Omental fat pad (tissue), 4 donors: ENCODE data around the gene PAK1IP1. TPM values are rescaled to one million over a fixed set of nuclear protein-coding genes. Genes with fewer than 3 reads are reported as not detected.
"Not testable (repeated sequence)": the region's sequence is repeated elsewhere in the genome, so short reads cannot be mapped to it uniquely, and the experiment has no call there.

Experiments used
- ATAC-seq: fragments of 150-250 bp; one replicate; pipeline ENCODE4 v1.9.1; 2016; ENCODE audit warnings: mild to moderate bottlenecking, moderate library complexity; ENCODE audit not compliant: low FRiP score
- DNase-seq: peaks from one replicate; pipeline ENCODE4 v3.0.0-alpha.2; 2019; ENCODE audit warnings: low spot score
- total RNA-seq, 4 donors: library from RNA; depleted of rRNA; stranded (reverse); fragments of >200 nt; gene quantifications; one replicate each; pipeline ENCODE4 v1.1.0, GENCODE V29; 2016
- TF ChIP-seq, protein P1 (sequence below), 3 donors: fragments of 450-650 bp; IDR thresholded peaks; one replicate each; pipeline ENCODE4 v1.5.1; 2016 to 2017; ENCODE audit warnings: antibody characterized with exemption in 3 of 3, mild to moderate bottlenecking in 3 of 3, moderate library complexity in 2 of 3

PAK1IP1 gene
- total RNA-seq, 4 donors from 2014 or later = 10.7 to 36.5 (median 15.1) TPM

GRCh38 chr6:10695086-10695657 is 400 bp downstream of the PAK1IP1 start:
- ATAC-seq (no peak), DNase-seq (no peak)
- TF ChIP-seq, protein P1, sequence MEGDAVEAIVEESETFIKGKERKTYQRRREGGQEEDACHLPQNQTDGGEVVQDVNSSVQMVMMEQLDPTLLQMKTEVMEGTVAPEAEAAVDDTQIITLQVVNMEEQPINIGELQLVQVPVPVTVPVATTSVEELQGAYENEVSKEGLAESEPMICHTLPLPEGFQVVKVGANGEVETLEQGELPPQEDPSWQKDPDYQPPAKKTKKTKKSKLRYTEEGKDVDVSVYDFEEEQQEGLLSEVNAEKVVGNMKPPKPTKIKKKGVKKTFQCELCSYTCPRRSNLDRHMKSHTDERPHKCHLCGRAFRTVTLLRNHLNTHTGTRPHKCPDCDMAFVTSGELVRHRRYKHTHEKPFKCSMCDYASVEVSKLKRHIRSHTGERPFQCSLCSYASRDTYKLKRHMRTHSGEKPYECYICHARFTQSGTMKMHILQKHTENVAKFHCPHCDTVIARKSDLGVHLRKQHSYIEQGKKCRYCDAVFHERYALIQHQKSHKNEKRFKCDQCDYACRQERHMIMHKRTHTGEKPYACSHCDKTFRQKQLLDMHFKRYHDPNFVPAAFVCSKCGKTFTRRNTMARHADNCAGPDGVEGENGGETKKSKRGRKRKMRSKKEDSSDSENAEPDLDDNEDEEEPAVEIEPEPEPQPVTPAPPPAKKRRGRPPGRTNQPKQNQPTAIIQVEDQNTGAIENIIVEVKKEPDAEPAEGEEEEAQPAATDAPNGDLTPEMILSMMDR (IDR thresholded peaks at IDR 0.05) = no peak

GRCh38 chr6:10696655-10697054 is 1.9 kb downstream of the PAK1IP1 start:
- TF ChIP-seq, protein P1 (IDR thresholded peaks at IDR 0.05) = no peak
- no peak for ATAC-seq
- no peak for DNase-seq

GRCh38 chr6:10713962-10714361 is 19.2 kb downstream of the PAK1IP1 start:
- ATAC-seq = no peak
- DNase-seq = no peak
- TF ChIP-seq, protein P1 (IDR thresholded peaks at IDR 0.05) = no peak

- ATAC-seq = no peak
- no peak for DNase-seq
- TF ChIP-seq, protein P1 (IDR thresholded peaks at IDR 0.05) = no peak
Observed at GRCh38 chr6:10719296-10719963, 24.7 kb downstream of the PAK1IP1 start.

GRCh38 chr6:10719964-10720264 is 25.1 kb downstream of the PAK1IP1 start:
- DNase-seq (no peak), ATAC-seq (no peak)
- TF ChIP-seq, protein P1 (IDR thresholded peaks at IDR 0.05) = no peak

GRCh38 chr6:10720265-10720959 is 25.6 kb downstream of the PAK1IP1 start:
- ATAC-seq (no peak), DNase-seq (no peak)
- TF ChIP-seq, protein P1 (IDR thresholded peaks at IDR 0.05) = no peak

DNA sequence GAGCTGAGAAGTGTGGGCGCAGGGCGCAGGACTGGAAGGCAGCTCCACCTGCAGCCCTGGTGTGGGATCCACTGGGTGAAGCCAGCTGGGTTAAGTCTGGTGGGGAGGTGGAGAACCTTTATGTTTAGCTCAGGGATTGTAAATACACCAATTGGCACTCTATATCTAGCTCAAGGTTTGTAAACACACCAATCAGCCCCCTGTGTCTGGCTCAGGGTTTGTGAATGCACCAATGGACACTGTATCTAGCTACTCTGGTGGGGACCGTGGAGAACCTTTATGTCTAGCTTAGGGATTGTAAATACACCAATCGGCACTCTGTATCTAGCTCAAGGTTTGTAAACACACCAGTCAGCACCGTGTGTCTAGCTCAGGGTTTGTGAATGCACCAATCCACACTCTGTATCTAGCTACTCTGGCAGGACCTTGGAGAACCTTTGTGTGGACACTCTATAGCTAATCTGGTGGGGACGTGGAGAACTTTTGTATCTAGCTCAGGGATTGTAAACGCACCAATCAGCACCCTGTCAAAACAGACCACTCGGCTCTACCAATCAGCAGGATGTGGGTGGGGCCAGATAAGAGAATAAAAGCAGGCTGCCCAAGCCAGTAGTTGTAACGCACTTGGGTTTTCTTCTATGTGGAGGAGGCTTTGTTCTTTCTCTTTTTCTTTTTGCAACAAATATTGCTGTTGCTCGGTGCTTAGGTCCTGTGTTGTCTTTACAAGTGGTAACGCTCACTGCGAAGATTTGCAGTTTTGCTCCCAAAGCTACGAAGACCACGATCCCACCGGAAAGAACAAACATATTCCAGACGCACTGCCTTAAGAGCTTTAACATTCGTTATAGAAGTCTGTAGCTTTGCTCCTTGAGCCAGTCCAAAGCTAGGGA is 26.4 kb downstream of the PAK1IP1 start:
- ATAC-seq, DNase-seq: not testable (repeated sequence)
